ENCODE measurements around the gene OGFR. TPM values are rescaled to one million over a fixed set of nuclear protein-coding genes. Genes with fewer than 3 reads are reported as not detected.
A peak's percentile ranks its signal among the peaks of the same experiment; 100 is the strongest.

The OGFR gene
- total and polyA plus RNA-seq, 2 experiments from 2014 or later = 9.6 to 50.6 TPM

DNA sequence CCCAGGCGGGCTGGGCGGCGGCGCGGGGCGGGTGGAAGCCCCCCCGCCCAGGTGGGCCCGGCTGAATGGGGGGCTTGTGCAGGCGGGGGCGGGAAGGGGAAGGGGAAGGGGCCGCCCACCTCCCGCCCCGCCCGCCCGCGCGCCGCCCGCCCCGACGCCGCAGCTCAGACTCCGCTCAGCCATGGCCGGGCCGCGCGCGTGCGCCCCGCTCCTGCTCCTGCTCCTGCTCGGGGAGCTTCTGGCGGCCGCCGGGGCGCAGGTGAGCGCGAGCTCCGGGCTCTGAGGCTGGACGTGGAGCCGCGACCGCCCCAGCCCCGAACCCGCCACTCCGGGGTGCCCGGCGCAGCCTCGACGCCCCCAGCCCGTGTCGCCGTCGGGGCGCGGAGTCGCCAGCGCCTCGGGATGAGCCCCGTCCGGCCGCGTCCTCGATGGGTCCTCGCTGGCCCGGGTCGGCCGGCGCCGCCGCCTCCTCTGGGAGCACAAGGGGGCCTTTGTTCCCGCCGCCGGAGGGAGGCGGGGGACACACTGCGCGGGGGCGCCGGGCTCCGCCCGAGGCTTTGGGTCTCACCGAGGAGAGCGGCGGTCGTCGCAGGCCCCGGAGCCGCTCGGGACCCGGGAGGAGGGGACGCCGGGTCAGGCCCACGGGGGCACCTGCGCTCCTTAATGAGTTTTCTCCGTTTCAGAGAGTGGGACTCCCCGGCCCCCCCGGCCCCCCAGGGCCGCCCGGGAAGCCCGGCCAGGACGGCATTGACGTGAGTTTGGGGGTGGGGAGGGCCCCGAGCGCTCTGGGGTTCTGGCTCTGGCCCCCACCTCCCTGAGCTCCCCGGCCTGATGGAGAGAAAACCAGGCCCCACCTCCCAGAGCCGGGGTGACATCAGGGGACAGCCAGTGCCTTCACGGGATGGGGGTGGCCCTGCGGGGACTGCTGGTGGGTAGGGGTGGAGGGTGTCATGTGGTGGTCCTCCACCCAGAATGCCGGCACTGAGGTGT is 12.5 kb downstream of the OGFR start, which contains the start of gene COL9A3:
TSS of gene COL9A3 (plus strand) at position 167 of the 990 bp plus-strand sequence. CDS start at position 182, 15 bp downstream.
- no peaks in the 10 kb centered on the region for H3K9me3 Mint-ChIP-seq
- H3K4me1 Mint-ChIP-seq = peaks cover 16% of the 10 kb centered on the region
- Histone ChIP-seq H3K36me3 (ENCODE audit: insufficient read depth) (no peaks in the 10 kb centered on the region), H4K20me1 (replicated peaks; ENCODE audit: insufficient read depth) (no peaks in the 10 kb centered on the region; the same call in 1 of the 2 replicates), H3F3A (replicated peaks; ENCODE audit: low read depth) (0 out of 2 replicates have a peak, but pooled peaks cover 4% of the 10 kb centered on the region), H3K79me2 (replicated peaks; ENCODE audit: insufficient read depth) (peaks cover 8% of the 10 kb centered on the region; the same call in 1 of the 2 replicates), H3K4me1 (ENCODE audit: insufficient read depth) (peaks cover 10% of the 10 kb centered on the region; the same call in 1 of the 2 replicates), H3K9me2 (ENCODE audit: insufficient read depth) (no peaks in the 10 kb centered on the region), H3K27me3 (ENCODE audit: insufficient read depth) (peaks cover 7% of the 10 kb centered on the region; the same call in 1 of the 2 replicates), H2AFZ (peak within 1 kb of the TSS; percentile 74), H3K4me2 (peak within 1 kb of the TSS; percentile 90), H3K4me3 (peak within 1 kb of the TSS; percentile 70), H3K27ac (ENCODE audit: low read depth) (no peak within 1 kb of the TSS; the same call in 1 of the 2 replicates)
- peaks cover 17% of the 10 kb centered on the region for H3K27me3 Mint-ChIP-seq (ENCODE audit: insufficient read depth, low read depth, poor library complexity)
- DNase-seq (ENCODE audit: low spot score) = peak; percentile 69
- peak within 1 kb of the TSS; percentile 71 for H3K4me3 Mint-ChIP-seq
- ATAC-seq = peak; percentile 15
- H3K36me3 Mint-ChIP-seq (ENCODE audit: low read depth) = no peaks in the 10 kb centered on the region
- TF ChIP-seq POLR2AphosphoS5 (IDR thresholded peaks at IDR 0.05; ENCODE audit: low read depth) (peak; percentile 53), NANOG (IDR thresholded peaks at IDR 0.05; ENCODE audit: borderline replicate concordance) (no peak)
- H3K27ac Mint-ChIP-seq = no peak within 1 kb of the TSS

DNA sequence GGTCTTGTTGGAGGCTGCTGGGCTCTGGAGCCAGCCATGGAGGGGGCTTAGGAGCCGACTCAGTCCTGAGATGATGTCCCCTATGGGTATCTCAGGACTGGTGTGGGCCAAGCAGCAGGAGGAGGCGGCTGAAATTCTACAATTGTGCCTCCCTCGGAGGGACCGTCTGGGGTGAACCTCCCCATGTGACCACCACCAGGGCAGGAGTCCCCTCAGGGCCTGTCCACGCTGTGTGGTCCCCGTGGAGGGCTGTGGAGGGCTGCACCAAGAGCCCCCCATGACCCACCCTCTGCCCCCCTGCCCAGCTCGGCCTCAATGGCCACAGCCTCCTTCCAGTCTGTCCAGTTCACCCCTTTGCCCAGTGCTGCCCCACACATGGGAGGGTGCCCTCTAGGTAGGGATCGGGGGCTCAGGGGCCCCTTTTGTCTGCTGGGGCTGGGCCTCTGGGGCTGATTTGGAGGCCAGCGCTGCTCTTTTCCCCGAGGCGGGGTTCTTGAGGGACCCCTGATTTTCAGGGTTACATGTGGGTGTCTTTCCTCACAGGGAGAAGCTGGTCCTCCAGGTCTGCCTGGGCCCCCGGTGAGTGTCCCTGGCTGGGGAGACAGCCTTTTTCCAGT is 13.4 kb downstream of the OGFR start:
- no peak overlapping the region; the same call in 1 of the 2 replicates for H3K27ac Mint-ChIP-seq
- TF ChIP-seq, protein P1, sequence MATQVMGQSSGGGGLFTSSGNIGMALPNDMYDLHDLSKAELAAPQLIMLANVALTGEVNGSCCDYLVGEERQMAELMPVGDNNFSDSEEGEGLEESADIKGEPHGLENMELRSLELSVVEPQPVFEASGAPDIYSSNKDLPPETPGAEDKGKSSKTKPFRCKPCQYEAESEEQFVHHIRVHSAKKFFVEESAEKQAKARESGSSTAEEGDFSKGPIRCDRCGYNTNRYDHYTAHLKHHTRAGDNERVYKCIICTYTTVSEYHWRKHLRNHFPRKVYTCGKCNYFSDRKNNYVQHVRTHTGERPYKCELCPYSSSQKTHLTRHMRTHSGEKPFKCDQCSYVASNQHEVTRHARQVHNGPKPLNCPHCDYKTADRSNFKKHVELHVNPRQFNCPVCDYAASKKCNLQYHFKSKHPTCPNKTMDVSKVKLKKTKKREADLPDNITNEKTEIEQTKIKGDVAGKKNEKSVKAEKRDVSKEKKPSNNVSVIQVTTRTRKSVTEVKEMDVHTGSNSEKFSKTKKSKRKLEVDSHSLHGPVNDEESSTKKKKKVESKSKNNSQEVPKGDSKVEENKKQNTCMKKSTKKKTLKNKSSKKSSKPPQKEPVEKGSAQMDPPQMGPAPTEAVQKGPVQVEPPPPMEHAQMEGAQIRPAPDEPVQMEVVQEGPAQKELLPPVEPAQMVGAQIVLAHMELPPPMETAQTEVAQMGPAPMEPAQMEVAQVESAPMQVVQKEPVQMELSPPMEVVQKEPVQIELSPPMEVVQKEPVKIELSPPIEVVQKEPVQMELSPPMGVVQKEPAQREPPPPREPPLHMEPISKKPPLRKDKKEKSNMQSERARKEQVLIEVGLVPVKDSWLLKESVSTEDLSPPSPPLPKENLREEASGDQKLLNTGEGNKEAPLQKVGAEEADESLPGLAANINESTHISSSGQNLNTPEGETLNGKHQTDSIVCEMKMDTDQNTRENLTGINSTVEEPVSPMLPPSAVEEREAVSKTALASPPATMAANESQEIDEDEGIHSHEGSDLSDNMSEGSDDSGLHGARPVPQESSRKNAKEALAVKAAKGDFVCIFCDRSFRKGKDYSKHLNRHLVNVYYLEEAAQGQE (IDR thresholded peaks at IDR 0.05; ENCODE audit: unreplicated experiment) = no peak
- TF ChIP-seq ZNF114 (CRISPR knock-in tag; IDR thresholded peaks at IDR 0.05) (no peak), NANOG (IDR thresholded peaks at IDR 0.05; ENCODE audit: borderline replicate concordance) (no peak), ZNF331 (CRISPR knock-in tag; IDR thresholded peaks at IDR 0.05; ENCODE audit: low read depth) (no peak), CREB1 (CRISPR knock-in tag; IDR thresholded peaks at IDR 0.05; ENCODE audit: low read depth) (no peak), POLR2AphosphoS5 (IDR thresholded peaks at IDR 0.05; ENCODE audit: low read depth) (no peak)
- no peak for ATAC-seq

More for the DNA sequence above, 13.4 kb downstream of the OGFR start:
- Mint-ChIP-seq H3K4me3 (peak overlapping the region; percentile 54), H3K9me3 (no peaks in the 10 kb centered on the region), H3K36me3 (ENCODE audit: low read depth) (no peaks in the 10 kb centered on the region), H3K27me3 (ENCODE audit: insufficient read depth, low read depth, poor library complexity) (peaks cover 17% of the 10 kb centered on the region), H3K4me1 (peaks cover 20% of the 10 kb centered on the region)
- H3F3A ChIP-seq (replicated peaks; ENCODE audit: low read depth) = 0 out of 2 replicates have a peak, but pooled peaks cover 4% of the 10 kb centered on the region
- H3K9me2 ChIP-seq (ENCODE audit: insufficient read depth) = no peaks in the 10 kb centered on the region
- H3K27me3 ChIP-seq (ENCODE audit: insufficient read depth) = peaks cover 7% of the 10 kb centered on the region; the same call in 1 of the 2 replicates
- no peak overlapping the region for H2AFZ ChIP-seq
- peak overlapping the region; percentile 90 for H3K4me2 ChIP-seq
- H3K79me2 ChIP-seq (replicated peaks; ENCODE audit: insufficient read depth) = peaks cover 8% of the 10 kb centered on the region; the same call in 1 of the 2 replicates
- peaks cover 10% of the 10 kb centered on the region; the same call in 1 of the 2 replicates for H3K4me1 ChIP-seq (ENCODE audit: insufficient read depth)
- DNase-seq (ENCODE audit: low spot score) = no peak
- no peak overlapping the region for H3K27ac ChIP-seq (ENCODE audit: low read depth)
- H3K4me3 ChIP-seq = peak overlapping the region; percentile 70; the same call in 1 of the 2 replicates
- H4K20me1 ChIP-seq (replicated peaks; ENCODE audit: insufficient read depth) = peaks cover 3% of the 10 kb centered on the region; the same call in 1 of the 2 replicates
- no peaks in the 10 kb centered on the region for H3K36me3 ChIP-seq (ENCODE audit: insufficient read depth)

Measured in GM23338 (cell line).